Nucleus accumbens (tissue), 56 donors: ENCODE measurements around the gene CCDC136.
A peak's percentile ranks its signal among the peaks of the same experiment; 100 is the strongest.

ENCODE experiments used
- DNase-seq, 56 donors: peaks; one replicate each; lab custom pipeline; 2025; lab: John Stamatoyannopoulos, UW

Gene CCDC136

GRCh38 chr7:128830231-128831177 lies 38.7 kb downstream of the CCDC136 start, which contains the start of gene FLNC:
Gene FLNC (plus strand): TSS chr7:128830406. CDS start chr7:128830638, 232 bp downstream.
- DNase-seq = peak in 3 of 56 donors; percentile 9 to 55 (median 25)

GRCh38 chr7:128831178-128831993 lies 39.6 kb downstream of the CCDC136 start:
- DNase-seq = peak in 1 of 56 donors; percentile 41

GRCh38 chr7:128831994-128832879 lies 40.5 kb downstream of the CCDC136 start:
- peak in 19 of 56 donors; percentile 11 to 72 (median 53) for DNase-seq

- DNase-seq = peak in 3 of 56 donors; percentile 43 to 63 (median 51)
These were observed 41.0 kb downstream of the CCDC136 start for GRCh38 chr7:128832880-128833147.

GRCh38 chr7:128833148-128833945 lies 41.6 kb downstream of the CCDC136 start:
- peak in 55 of 56 donors; percentile 11 to 89 (median 62) for DNase-seq

GRCh38 chr7:128833946-128834325 lies 42.2 kb downstream of the CCDC136 start:
- DNase-seq = peak in 1 of 56 donors; percentile 49

GRCh38 chr7:128835231-128835751 lies 43.5 kb downstream of the CCDC136 start:
- DNase-seq = no peak

GRCh38 chr7:128835790-128836641 lies 44.2 kb downstream of the CCDC136 start:
- DNase-seq = peak in 39 of 56 donors; percentile 6 to 71 (median 33)

GRCh38 chr7:128836729-128837348 lies 45.1 kb downstream of the CCDC136 start:
- peak in 48 of 56 donors; percentile 6 to 73 (median 47) for DNase-seq

GRCh38 chr7:128837521-128837921 lies 45.8 kb downstream of the CCDC136 start:
- no peak for DNase-seq

GRCh38 chr7:128838109-128838779 lies 46.5 kb downstream of the CCDC136 start:
- DNase-seq = no peak

- peak in 1 of 56 donors; percentile 18 for DNase-seq
These were observed 47.4 kb downstream of the CCDC136 start for GRCh38 chr7:128838981-128839731.

GRCh38 chr7:128839751-128840177 lies 48.0 kb downstream of the CCDC136 start:
- DNase-seq = no peak

- DNase-seq = no peak
These were observed 48.8 kb downstream of the CCDC136 start for GRCh38 chr7:128840326-128841170.

- no peak for DNase-seq
These were observed 49.5 kb downstream of the CCDC136 start for GRCh38 chr7:128841171-128841690.
